GM21360 (cell line): ENCODE data around the gene DGKQ.
"Not testable (repeated sequence)": the region's sequence is repeated elsewhere in the genome, so short reads cannot be mapped to it uniquely, and the experiment has no call there.

Source experiments
- ATAC-seq: cut with Tn5 transposase; IDR thresholded peaks from one replicate; pipeline ENCODE4 v1.9.1; 2021; ENCODE audit warnings: mild to moderate bottlenecking, moderate library complexity; ENCODE audit not compliant: unreplicated experiment

Gene DGKQ

DNA sequence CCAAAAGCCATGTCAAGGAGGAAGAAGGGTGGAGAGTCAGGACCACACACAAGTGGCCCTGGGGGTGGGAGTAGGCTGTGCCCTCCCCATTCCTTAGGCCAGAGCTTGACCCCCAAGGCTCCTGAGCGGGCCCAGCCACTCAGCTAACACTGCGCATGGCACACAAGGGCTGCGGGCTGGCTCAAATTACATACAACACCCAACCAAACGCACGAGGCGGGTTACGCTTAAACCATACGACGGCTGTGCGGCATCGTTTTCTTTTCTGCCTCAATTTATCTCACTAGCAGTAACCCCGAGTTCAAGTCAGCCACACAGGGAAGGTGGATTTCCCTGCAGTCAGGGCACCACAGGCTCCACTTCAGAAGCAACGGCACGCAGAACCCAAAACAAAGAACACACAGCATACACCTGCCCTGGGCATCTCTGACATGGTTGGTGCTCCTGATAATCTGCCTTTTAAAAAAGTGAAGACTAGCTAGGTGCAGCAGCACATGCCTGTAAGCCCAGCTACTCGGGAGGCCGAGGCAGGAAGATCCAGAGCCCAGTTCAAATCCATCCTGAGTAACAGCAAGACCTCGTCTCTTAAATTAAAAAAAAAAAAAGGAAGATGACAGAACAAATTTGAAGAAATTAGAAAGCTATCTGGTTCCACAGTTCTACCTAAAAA lies 44.1 kb downstream of the DGKQ start:
- ATAC-seq = no peak

DNA sequence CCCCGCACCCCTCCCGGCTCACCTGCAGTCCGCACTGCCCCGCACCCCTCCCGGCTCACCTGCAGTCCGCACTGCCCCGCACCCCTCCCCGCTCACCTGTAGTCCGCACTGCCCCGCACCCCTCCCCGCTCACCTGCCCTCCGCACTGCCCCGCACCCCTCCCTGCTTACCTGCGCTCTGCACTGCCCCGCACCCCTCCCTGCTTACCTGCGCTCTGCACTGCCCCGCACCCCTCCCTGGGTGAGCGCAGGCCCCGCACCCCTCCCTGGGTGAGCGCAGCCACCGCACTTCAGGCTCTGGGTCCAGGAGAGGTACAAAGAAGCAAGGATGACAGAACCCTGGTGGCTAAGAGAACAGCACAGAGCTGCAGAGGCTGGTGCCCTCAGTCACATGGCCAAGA lies 45.8 kb downstream of the DGKQ start:
- not testable (repeated sequence) for ATAC-seq

DNA sequence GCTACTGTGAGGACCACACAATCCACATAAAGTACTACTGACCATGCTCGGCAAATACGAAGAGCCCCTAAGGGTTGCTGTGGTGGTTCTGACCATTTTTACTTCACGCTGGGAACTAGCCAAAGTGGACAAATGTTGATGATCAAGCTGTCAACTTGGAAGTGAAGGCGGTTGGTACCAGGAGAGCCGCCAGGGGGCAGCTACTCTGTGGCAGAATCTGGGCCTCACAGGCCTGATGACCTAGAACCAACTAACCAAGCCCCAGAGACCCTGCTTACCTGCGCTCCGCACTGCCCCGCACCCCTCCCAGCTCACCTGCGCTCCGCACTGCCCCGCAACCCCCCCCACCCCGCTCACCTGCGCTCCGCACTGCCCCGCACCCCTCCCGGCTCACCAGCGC lies 46.8 kb downstream of the DGKQ start:
- no peak for ATAC-seq

DNA sequence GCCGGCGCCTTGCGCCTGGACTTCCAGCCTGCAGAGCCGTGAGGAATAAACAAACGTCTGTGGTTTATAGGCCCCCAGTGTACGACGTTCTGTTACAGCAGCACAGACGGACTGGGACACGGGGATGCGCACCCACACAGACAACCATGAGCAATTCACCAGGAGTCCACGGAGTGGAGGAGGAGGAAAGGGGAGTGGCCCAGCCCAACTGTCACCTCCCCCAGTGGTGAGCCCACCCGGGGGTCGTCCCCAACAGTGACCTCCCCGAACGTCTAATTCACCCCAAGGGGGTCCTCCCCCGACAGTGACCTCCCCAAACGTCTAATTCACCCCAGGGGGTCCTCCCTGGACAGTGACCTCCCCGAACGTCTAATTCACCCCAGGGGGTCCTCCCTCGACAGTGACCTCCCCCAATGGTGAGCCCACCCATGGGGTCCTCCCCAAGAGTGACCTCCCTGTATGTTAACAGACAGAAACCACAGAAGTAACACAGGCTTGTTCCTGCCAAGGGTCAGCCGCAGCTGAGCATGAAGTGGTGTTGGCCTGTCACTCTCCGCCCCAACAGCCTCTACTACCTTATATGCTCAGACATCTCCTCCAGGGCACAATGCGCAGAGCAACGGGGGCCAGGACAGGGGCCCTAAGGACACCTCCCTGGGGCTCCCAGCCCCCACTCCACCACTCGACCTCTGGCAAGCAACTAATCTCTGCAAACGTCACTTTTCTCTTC lies 47.4 kb downstream of the DGKQ start:
- ATAC-seq = no peak

DNA sequence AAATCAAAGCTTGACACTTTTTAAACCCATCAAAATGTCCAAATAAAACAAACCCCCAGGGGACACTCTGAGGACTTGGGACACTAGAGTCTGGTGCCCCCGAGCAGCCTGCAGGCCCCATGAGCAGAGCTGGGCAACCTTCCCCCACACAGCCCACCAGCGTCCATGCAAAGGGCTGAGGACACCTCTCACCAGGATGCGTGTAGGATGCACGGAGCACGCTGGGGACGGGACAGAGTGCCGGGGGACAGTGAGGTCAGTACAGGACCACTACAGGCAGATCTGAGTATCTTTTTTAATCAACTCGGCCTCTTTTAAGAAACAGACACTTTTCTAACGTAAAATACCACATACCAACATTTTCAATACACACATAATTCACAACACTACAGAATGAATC lies 48.2 kb downstream of the DGKQ start:
- no peak for ATAC-seq

DNA sequence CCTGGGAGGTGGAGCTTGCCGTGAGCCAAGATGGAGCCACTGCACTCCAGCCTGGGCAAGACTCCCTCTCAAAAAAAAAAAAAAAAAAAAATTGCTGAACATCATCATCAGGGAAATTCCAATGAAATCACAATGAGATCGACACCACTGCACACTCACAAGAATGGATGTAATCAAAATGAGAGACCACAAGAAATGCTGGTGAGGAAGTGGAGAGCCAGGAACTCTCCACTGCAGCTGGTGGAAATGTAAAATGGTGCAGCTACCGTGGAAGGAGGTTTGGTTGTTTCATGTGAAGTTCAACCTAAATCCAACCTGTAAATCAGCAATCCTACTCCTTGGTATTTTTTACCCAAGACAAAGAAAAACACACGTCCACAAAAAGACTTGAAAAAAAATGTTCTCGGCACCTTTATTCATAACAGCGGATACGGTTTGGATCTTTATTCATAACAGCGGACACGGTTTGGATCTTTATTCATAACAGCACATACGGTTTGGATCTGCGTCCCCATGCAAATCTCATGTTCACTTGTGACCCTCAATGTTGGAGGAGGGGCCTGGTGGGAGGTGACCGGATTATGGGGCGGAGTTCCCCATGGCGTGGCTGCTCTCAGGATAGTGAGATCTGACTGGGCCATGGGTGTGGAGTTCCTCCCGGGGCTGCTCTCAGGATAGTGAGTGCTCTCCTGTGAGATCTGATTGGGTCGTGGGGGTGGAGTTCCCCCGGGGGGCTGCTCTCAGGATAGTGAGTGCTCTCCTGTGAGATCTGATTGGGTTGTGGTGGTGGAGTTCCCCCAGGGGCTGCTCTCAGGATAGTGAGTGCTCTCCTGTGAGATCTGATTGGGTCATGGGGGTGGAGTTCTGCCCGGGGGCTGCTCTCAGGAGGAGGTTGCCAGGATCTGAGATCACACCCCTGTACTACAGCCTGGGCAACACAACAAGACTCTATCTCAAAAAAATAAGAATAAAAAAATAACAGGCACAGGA lies 49.0 kb downstream of the DGKQ start:
- ATAC-seq = peak; percentile 53

DNA sequence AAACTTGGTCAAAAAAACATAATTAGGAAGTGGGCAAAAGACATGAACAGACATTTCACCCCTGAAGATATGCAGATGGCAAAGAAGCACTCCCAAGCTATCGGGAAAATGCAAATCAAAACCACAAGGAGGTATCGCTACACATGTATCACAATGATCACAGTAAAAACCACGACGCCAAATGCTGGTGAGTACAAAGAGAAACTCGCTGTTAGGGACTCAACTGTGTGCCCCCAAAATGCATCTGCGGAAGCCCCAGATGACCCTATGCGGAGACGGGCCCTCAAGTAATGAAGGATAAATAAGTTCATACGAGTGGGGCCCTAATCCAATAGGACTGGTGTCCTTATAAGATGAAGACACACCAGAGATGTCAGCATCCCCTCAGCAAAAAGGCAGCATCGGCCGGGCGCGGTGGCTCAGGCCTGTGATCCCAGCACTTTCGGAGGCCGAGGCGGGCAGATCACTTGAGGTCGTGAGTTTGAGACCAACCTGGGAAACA lies 51.5 kb downstream of the DGKQ start:
- ATAC-seq = no peak

DNA sequence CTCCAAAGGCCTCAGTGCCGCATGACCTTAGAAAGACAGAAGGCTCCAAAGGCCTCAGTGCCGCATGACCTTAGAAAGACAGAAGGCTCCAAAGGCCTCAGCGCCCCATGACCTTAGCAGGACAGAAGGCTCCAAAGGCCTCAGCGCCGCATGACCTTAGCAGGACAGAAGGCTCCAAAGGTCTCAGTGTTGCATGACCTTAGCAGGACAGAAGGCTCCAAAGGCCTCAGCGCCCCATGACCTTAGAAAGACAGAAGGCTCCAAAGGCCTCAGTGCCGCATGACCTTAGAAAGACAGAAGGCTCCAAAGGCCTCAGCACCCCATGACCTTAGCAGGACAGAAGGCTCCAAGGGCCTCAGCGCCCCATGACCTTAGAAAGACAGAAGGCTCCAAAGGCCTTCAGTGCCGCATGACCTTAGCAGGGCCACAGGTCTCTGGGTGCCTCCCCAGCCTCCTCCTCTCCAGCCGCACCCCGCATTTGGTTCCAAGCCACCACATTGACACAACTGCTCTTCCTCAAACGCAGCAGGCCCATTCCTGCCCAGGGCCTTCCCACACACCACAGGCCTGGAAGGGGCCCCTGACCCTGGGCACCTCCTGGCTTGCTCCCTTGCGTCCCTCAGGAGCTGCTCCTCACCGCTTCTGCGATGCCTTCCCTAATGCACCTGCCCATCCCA lies 54.2 kb downstream of the DGKQ start:
- ATAC-seq = not testable (repeated sequence)

DNA sequence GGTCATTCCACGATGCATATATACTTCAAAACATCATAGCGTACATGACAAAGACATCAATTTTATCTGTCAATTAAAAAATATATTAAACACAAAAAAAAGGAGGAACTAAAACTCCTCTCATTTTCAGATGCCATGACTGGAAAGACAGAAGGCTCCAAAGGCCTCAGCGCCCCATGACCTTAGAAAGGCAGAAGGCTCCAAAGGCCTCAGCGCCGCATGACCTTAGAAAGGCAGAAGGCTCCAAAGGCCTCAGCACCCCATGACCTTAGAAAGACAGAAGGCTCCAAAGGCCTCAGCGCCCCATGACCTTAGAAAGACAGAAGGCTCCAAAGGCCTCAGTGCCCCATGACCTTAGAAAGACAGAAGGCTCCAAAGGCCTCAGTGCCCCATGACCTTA lies 54.8 kb downstream of the DGKQ start:
- ATAC-seq = not testable (repeated sequence)

DNA sequence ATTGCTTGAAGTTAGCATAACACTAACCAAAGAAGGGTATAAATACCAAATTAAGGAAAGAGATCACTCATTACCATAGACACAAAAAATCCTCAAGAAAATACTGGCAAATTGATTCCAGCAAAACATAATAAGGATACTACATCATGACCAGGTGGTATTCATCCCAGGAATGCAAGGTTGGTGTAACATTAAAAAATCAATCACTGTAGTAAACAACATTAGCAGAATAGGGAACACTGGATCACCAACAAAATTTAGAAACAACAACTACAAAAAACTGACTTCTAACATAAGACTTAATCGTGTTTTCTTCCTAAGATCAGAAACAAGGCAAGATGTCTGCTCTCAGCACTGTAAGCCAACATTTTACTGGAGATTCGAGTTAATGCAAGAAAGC lies 55.4 kb downstream of the DGKQ start:
- ATAC-seq = no peak

DNA sequence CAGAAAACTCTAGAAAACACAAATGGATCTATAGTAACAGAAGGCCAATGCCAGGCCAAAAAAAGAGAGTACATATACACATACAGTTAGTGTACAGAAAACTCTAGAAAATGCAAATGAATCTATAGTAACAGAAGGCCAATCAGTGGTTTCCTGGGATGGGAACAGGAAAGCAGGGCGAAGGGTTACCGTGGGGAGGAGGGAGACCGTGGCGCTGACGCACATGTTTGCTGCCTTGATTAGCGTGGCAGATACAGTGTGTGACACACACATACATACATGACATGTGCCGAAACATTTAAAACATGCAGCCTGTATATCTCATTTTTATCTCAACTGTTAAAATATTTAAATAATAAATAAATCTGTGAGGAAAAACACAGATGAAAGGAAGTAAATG lies 55.9 kb downstream of the DGKQ start:
- ATAC-seq = no peak

DNA sequence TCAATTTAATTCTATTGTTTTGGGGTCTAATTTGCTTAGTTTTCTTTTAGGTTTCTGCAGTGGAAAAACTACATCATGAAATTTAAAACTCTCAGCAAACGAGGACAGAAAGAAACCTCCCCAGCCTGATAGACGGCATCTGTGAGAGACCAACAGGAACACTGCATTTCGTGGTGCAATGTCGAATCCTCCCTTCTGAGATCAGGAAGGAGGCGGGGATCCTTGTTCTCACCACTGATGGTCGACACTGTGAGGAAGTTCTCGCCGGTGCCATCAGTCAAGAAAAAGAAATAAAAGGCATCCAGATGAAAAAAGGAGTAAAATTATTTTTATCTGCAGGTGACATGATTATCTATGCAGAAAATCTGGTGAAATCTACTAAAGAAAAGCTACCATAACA lies 57.8 kb downstream of the DGKQ start:
- ATAC-seq = no peak

DNA sequence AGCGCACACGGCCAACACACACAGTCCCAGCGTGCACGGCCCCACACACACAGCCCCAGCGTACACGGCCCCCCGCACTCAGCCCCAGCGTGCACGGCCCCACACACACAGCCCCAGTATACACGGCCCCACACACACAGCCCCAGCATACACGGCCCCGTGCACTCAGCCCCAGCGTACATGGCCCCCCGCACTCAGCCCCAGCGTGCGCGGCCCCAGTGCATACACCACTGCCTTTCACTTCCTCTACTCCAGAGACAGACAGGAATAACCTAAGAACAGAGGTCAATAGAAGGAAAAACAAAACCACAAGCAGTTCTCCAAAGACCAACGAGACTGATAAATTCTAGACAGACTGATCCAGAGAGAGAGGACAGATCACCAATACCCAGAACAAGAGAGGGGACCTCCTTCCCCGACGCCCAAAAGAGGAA lies 58.3 kb downstream of the DGKQ start:
- ATAC-seq = no peak

DNA sequence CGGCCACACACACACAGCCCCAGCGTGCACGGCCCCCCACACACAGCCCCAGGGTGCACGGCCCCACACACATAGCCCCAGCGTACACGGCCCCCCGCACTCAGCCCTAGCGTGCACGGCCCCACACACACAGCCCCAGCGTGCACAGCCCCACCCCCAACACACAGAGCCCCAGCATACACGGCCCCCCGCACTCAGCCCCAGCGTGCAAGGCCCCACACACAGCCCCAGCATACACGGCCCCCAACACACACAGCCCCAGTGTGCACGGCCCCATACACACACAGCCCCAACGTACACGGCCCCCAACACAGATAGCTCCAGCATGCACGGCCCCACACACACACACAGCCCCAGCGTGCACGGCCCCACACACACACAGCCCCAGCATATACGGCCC lies 58.8 kb downstream of the DGKQ start:
- no peak for ATAC-seq

DNA sequence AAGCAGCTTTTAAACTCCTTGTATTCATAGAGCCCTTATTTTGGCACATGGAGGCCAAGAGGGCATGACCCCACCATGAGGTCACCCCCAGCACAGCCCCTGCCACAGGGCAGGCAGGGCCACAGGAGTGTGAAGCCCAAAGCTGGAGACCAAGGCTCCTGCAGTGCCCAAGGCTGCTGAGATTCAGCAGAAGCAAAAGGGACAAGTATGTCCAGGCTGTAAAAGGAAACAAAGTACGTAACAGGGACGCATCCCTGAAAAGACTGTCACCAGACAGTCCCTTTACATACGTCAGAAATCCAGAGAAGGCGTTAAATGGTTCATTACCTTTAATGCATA lies 60.1 kb downstream of the DGKQ start:
- no peak for ATAC-seq

DNA sequence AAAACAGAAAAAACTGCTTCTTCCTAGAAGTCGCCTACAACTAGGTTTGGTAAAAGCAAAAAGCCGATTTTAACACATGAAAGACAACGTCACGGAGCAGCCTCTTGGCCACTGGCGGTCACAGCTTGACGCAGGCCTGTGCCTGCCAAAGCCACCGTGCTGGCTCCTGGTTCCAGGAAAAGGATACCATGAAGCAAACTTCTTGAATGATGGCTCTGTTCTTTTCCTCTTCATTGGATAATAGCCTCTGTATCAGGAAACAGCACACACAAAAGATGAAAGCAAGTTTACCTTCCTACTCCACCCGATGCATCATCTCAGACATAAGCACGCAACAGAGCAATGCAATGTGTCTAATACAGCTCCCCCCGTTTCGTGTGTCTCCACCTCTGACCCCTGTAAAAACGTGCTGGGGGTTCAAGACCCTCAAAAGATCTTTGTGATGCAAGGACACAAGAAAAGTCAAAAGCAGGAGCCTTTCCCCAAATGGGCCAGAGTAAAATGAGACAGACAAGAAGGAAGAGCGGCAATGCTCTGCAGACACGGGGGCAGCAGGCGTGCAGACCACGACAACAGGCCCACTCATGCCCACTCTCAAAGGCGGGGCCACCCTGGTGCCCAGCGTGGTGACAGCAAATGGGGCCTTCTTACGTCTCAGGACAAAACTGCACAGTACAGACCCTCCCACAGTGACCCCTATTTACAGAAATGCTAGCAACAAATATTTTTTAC lies 60.7 kb downstream of the DGKQ start:
- no peak for ATAC-seq

DNA sequence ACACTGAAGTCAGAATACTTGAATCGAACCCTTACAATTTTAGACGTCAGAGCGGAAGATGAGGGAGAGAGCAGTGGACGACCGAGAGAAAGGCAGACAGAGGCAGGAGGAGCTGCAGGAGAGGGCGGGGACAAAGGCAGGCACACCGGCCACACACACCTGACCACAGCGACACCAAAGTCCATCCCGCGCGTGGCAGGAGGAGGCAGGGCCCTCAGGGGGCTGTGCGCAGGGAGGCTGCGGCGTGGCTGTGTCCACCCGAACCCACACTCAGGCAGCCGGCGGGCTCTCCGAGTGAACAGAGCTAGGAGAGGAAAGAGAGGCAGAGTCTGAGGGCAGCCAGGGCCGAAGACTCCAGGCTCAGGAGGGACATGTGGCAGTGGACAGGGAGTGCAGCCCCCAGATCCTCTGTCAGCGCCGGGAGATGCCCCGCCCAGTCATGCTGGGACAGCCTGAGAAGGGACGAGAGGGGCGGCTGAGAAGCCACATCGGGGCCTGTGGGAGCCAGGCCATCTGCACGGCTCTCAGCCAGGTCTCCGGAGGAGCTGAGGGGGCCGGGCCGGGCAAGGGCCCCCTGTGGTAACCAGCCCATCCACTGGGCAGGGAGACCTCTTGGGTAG lies 61.4 kb downstream of the DGKQ start:
- no peak for ATAC-seq

DNA sequence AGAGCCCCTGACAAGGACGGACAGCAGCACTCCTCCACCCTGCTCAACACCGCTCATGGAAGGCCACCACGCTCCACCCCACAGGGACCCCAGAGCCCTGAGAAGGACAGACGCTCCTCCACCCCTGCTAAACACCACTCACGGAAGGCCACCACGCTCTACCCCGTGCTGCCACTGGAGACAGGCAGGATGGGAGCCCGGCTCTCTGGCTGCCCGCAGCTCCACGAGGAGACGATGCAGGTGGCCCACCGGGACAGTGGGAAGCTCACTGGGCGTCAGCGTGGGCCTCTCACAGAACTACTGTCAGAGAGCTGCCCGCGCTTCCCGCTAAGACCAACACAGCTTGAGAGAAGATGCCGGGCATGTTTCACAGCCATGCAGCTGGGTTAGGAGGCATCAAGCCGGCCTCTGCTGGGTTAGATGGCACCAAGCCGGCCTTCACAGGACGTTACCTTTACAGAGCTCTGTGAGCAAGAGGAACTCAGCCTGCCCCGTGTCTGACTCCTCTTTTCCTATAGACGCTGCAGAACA lies 62.1 kb downstream of the DGKQ start:
- no peak for ATAC-seq

DNA sequence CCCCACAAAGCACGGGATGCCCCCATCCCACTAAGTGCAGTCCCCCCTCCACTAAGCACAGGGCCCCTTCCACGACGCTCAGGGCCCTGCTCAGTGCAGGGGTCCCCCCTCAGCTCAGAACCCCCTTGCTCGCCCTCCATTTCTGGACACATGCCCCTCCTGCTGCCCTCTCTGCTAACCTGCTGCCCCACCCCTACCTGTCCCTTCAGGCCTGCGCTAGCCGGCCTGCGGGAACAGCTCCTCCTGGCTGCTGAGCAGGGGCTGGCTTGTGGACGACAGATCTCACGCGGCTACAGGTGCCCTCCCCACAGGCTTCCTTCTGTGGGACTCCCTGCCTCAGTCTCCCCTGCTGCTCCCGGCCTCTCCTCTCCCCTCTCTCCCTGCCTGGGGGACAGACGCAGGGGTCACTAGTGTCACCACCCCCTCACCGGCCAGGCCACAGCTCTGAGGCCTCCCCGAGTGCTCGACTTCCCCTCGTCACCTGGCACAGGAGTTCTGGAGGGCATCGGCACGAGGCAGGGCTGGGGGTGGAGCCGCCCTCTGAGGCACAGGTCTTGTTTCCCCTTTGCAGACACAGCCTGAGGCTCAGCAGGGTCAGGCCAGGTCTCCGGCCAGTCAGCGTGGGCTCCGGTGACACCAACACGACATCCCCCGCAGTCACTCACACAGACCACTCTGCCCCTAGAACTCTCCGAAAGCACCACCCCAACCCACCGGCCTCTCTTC lies 62.8 kb downstream of the DGKQ start:
- ATAC-seq = no peak
